Upper lobe of left lung (tissue), 6 donors: Measurements from ENCODE around the gene AQP1. TPM values are rescaled to one million over a fixed set of nuclear protein-coding genes. Genes with fewer than 3 reads are reported as not detected.
A peak's percentile ranks its signal among the peaks of the same experiment; 100 is the strongest.

Experiments
- ATAC-seq, 2 donors: fragments of 200-7000 bp; cut with Tn5 transposase; one replicate each; pipeline ENCODE4 v1.9.1; 2022; ENCODE audit warnings: mild to moderate bottlenecking in 2 of 2, moderate library complexity in 2 of 2; ENCODE audit not compliant: low FRiP score in 2 of 2
- DNase-seq, 2 donors: peaks; one replicate each; pipeline ENCODE4 v3.0.0-alpha.2; 2019 to 2020
- H3K27ac ChIP-seq, 4 donors: fragments of 200-600 bp; sonication (generic); one replicate each; pipeline ENCODE4 v1.5.1; 2016 to 2019
- H3K27me3 ChIP-seq, 4 donors: fragments of 200-600 bp; sonication (generic); one replicate each; pipeline ENCODE4 v1.5.1; 2017 to 2019
- H3K36me3 ChIP-seq, 4 donors: fragments of 200-600 bp; sonication (generic); one replicate each; pipeline ENCODE4 v1.5.1; 2016 to 2019
- H3K4me1 ChIP-seq, 4 donors: fragments of 200-600 bp; sonication (generic); one replicate each; pipeline ENCODE4 v1.5.1; 2018 to 2019
- H3K4me3 ChIP-seq, 4 donors: fragments of 200-600 bp; sonication (generic); one replicate each; pipeline ENCODE4 v1.5.1; 2017 to 2019; ENCODE audit warnings: mild to moderate bottlenecking in 2 of 4, moderate library complexity in 1 of 4
- H3K9me3 ChIP-seq, 4 donors: fragments of 200-600 bp; sonication (generic); one replicate each; pipeline ENCODE4 v1.5.1; 2018 to 2019
- CTCF ChIP-seq, 6 experiments: fragments of 450-650 bp in 4 of 6; fragments of 200-600 bp in 2 of 6; sonication (generic) in 2 of 6; IDR thresholded peaks; one replicate each; pipeline ENCODE4 v1.5.1; 2016 to 2019; ENCODE audit warnings: antibody characterized with exemption in 6 of 6
- EP300 ChIP-seq, 4 donors: sonication (generic); formaldehyde crosslinking; IDR thresholded peaks; one replicate each; pipeline ENCODE4 v1.5.1; 2017; ENCODE audit warnings: antibody characterized with exemption in 4 of 4, control low read depth in 2 of 4
- POLR2A ChIP-seq, 4 donors: fragments of 450-650 bp; IDR thresholded peaks; one replicate each; pipeline ENCODE4 v1.5.1; 2016 to 2017; ENCODE audit warnings: antibody characterized with exemption in 4 of 4, mild to moderate bottlenecking in 2 of 4
- POLR2AphosphoS5 ChIP-seq, 2 donors: sonication (generic); formaldehyde crosslinking; IDR thresholded peaks; one replicate each; pipeline ENCODE4 v1.5.1; 2017; ENCODE audit warnings: antibody characterized with exemption in 2 of 2
- WGBS, 2 donors: methylation state at CpG; one replicate each; pipeline ENCODE4 v1.1.5; 2017 to 2018; 5-methylcytosine and 5-hydroxymethylcytosine counted together
- total RNA-seq, 6 donors: library from RNA; depleted of rRNA in 4 of 6; stranded (reverse); fragments of >200 nt in 4 of 6; gene quantifications; one replicate each; pipeline versions ENCODE4 v1.1.0 to v1.2.1, GENCODE V29; 2016 to 2021
- donor health status: DM: no; HTN: no; CAD: no; lungs with moderate emphysema.
- donor health status: DM: no; HTN: yes; CAD: no; lungs with severe emphysema.

The AQP1 gene
- total RNA-seq, 6 donors from 2014 or later = 113 to 1,228 (median 802) TPM

- Histone ChIP-seq H3K27ac (peak overlapping the region in 3 of 4 donors; percentile 32 to 77 (median 60)), H3K4me1 (peaks cover 3 to 17% (median 14%) of the 10 kb centered on the region in 4 donors), H3K27me3 (no peaks in the 10 kb centered on the region), H3K4me3 (no peak overlapping the region), H3K9me3 (no peaks in the 10 kb centered on the region), H3K36me3 (peaks cover 0 to 22% (median 14%) of the 10 kb centered on the region in 4 donors)
- WGBS, 2 donors = 63 to 67% methylated on average over 13 of the region's 13 CpGs
- no peak for ATAC-seq
- DNase-seq = no peak
- TF ChIP-seq POLR2A (IDR thresholded peaks at IDR 0.05) (no peak), EP300 (IDR thresholded peaks at IDR 0.05) (peak in 3 of 4 donors; percentile 14 to 83 (median 70)), CTCF (IDR thresholded peaks at IDR 0.05) (no peak), POLR2AphosphoS5 (IDR thresholded peaks at IDR 0.05) (peak; percentile 55 to 61)
Observed at GRCh38 chr7:30869794-30870611, 41.6 kb upstream of the AQP1 start.

- DNase-seq (no peak), ATAC-seq (no peak)
- peak overlapping the region in 2 of 4 donors; percentile 60 to 77 for H3K27ac ChIP-seq
- no peaks in the 10 kb centered on the region for H3K27me3 ChIP-seq
- peaks cover 0 to 26% (median 14%) of the 10 kb centered on the region in 4 donors for H3K36me3 ChIP-seq
- H3K4me1 ChIP-seq = peaks cover 3 to 17% (median 14%) of the 10 kb centered on the region in 4 donors
- no peak overlapping the region for H3K4me3 ChIP-seq
- no peak for TF ChIP-seq CTCF (IDR thresholded peaks at IDR 0.05)
- TF ChIP-seq EP300 (IDR thresholded peaks at IDR 0.05) = no peak
- no peak for TF ChIP-seq POLR2AphosphoS5 (IDR thresholded peaks at IDR 0.05)
- TF ChIP-seq POLR2A (IDR thresholded peaks at IDR 0.05) = no peak
- 69 to 88% methylated on average over 3 to 6 of the region's 10 CpGs for WGBS, 2 donors
- H3K9me3 ChIP-seq = no peaks in the 10 kb centered on the region
Observed at GRCh38 chr7:30870821-30871518, 40.7 kb upstream of the AQP1 start.

GRCh38 chr7:30871655-30872054 lies 40.0 kb upstream of the AQP1 start:
- DNase-seq (no peak), ATAC-seq (no peak)
- WGBS, 2 donors = 98 to 100% methylated on average over 1 to 5 of the region's 5 CpGs
- Histone ChIP-seq H3K4me3 (no peak overlapping the region), H3K27ac (no peak overlapping the region), H3K4me1 (peaks cover 3 to 18% (median 15%) of the 10 kb centered on the region in 4 donors), H3K27me3 (no peaks in the 10 kb centered on the region), H3K9me3 (no peaks in the 10 kb centered on the region), H3K36me3 (peaks cover 0 to 26% (median 14%) of the 10 kb centered on the region in 4 donors)
- no peak for TF ChIP-seq CTCF (IDR thresholded peaks at IDR 0.05)
- no peak for TF ChIP-seq EP300 (IDR thresholded peaks at IDR 0.05)

- no peak for TF ChIP-seq POLR2AphosphoS5 (IDR thresholded peaks at IDR 0.05)
- TF ChIP-seq EP300 (IDR thresholded peaks at IDR 0.05) = no peak
- TF ChIP-seq POLR2A (IDR thresholded peaks at IDR 0.05) = no peak
- no peak for TF ChIP-seq CTCF (IDR thresholded peaks at IDR 0.05)
- Histone ChIP-seq H3K4me1 (peaks cover 9 to 25% (median 19%) of the 10 kb centered on the region in 4 donors), H3K36me3 (peaks cover 0 to 26% (median 14%) of the 10 kb centered on the region in 4 donors), H3K27ac (no peak overlapping the region), H3K27me3 (no peaks in the 10 kb centered on the region), H3K4me3 (no peak overlapping the region), H3K9me3 (no peaks in the 10 kb centered on the region)
- DNase-seq (no peak), ATAC-seq (no peak)
- WGBS, 2 donors = 82 to 100% methylated on average over 1 to 2 of the region's 2 CpGs
Observed at GRCh38 chr7:30873207-30873606, 38.4 kb upstream of the AQP1 start.
